Measurements from ENCODE around the gene KIAA0930.
"Not testable (repeated sequence)": the region's sequence is repeated elsewhere in the genome, so short reads cannot be mapped to it uniquely, and the experiment has no call there.

The KIAA0930 gene

DNA sequence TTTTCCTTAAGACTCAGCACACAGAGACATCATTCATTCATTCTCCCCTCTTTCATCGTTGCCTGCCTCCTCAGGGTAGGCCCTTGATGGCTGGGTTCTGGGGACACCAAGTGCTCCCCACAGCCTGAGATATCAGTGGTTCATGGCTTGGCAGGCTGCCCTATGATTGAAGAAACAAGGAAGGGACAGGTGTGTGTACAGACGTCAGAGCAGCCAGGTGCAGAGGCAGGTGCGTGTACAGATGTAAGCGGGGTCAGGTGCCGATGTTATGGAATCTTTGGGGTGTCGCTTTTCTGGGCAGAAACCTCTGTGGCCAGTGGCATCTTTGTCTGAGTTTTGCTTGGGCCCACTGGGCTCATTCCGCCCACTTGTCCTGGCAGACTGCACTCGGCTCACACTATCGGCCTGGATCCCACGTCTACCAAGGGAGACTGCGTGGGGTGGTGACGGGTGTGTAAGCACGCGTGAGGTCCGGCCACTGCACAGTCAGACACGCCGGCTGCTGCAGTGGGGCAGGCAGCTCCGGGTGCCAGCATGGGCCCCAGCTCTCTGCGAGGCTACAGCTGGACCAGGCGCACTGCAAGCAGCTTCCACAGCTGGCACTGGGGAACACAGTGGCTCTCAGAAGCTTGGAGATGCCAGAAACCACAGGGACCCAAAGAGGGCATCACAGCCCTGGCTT, 20.9 kb upstream of the KIAA0930 start (continued):
- TF ChIP-seq, protein P1, sequence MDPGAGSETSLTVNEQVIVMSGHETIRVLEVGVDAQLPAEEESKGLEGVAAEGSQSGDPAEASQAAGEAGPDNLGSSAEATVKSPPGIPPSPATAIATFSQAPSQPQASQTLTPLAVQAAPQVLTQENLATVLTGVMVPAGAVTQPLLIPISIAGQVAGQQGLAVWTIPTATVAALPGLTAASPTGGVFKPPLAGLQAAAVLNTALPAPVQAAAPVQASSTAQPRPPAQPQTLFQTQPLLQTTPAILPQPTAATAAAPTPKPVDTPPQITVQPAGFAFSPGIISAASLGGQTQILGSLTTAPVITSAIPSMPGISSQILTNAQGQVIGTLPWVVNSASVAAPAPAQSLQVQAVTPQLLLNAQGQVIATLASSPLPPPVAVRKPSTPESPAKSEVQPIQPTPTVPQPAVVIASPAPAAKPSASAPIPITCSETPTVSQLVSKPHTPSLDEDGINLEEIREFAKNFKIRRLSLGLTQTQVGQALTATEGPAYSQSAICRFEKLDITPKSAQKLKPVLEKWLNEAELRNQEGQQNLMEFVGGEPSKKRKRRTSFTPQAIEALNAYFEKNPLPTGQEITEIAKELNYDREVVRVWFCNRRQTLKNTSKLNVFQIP (CRISPR knock-in tag; IDR thresholded peaks at IDR 0.05; ENCODE audit: borderline replicate concordance, low read depth) = no peak

DNA sequence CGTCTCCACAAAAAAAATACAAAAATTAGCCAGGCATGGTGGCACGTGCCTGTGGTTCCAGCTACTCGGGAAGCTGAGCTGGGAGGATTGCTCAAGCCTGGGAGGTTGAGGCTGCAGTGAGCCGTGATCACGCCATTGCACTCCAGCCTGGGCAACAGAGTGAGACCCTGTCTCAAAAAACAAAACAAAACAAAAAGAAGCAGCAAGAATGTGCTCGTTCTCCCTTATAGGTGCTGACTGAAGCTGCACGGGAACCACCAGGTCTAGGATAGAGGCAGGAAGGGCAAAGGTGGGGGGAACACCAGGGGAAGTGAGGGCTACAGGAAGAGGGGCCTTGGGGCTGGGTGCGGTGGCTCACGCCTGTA, 19.7 kb upstream of the KIAA0930 start:
- not testable (repeated sequence) for ATAC-seq

DNA sequence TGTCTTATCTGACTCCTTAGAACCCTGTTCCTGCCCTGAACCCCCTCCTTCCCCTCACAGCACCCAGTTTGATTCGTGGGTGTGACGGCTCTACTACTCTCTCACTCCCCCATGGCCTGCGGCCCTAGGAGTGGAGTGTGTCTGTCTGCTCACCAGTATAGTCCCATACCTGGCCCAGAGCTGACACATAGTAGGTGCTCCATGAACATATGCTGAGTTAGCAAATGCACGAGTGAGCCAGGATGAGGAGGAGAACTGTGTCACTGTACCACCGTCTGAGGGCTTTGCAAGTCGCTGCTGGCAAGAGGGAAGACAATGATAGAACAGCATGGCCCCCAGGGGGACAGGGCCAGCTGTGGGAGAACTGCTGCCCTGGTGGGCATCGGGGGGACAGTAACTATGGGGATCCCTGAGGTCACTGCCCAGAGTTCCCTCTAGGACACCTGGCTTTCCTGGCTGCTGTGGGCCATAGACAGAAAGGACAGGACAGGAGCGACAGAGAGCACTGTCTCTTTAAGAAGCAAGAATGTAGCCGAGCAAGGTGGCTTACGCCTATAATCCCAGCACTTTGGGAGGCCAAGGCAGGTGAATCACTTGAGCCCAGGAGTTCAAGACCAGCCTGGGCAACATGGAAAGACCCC, 19.2 kb upstream of the KIAA0930 start:
- ATAC-seq = no peak
- no peak for TF ChIP-seq ZC3H10 (CRISPR knock-in tag; IDR thresholded peaks at IDR 0.05)

DNA sequence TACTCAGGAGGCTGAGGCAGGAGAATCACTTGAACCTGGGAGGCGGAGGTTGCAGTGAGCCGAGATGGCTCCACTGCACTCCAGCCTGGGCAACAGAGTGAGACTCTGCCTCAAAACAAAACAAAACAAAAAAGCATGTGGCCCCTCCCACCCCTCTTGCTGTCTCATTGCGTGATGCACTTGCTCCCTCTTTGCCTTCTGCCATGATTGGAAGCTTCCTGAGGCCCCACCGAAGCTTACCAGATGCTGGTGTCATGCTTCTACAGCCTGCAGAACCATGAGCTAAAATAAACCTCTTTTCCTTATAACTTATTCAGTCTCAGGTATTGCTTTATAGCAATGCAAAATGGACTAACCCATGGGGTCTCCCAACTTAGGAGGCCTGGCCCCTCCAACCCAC, 17.2 kb upstream of the KIAA0930 start:
- ATAC-seq = not testable (repeated sequence)

DNA sequence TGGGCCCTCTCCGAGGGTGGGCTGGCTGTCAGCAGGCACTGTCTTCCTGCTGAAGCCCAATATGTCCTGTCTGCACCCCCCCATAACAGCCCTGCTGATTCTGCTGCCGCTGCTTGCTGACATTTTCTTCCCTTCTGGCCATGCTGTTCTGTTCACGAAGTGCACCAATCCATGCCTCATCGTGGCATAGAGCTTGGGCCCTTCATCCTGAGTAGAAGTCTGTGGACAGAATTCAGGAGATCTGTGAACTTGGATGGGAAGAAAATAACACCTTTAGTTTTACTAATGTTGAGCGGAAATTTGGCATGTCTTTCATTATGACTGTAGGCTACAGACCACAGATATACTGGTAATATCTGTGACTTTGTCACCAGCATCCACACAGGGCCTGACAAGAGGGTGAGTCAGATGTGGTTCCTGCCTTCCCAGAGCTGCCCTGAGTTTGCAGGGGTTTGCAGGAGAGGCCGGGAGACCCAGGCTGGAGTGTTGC, 14.1 kb upstream of the KIAA0930 start:
- TF ChIP-seq BACH2 (CRISPR knock-in tag; IDR thresholded peaks at IDR 0.05; ENCODE audit: borderline replicate concordance) (no peak), TCF4 (CRISPR knock-in tag; IDR thresholded peaks at IDR 0.05; ENCODE audit: borderline replicate concordance) (no peak), ZFP3 (CRISPR knock-in tag; IDR thresholded peaks at IDR 0.05) (no peak), ESRRG (CRISPR knock-in tag; IDR thresholded peaks at IDR 0.05) (no peak)
- TF ChIP-seq, protein P2, sequence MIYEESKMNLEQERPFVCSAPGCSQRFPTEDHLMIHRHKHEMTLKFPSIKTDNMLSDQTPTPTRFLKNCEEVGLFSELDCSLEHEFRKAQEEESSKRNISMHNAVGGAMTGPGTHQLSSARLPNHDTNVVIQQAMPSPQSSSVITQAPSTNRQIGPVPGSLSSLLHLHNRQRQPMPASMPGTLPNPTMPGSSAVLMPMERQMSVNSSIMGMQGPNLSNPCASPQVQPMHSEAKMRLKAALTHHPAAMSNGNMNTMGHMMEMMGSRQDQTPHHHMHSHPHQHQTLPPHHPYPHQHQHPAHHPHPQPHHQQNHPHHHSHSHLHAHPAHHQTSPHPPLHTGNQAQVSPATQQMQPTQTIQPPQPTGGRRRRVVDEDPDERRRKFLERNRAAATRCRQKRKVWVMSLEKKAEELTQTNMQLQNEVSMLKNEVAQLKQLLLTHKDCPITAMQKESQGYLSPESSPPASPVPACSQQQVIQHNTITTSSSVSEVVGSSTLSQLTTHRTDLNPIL (CRISPR knock-in tag; IDR thresholded peaks at IDR 0.05; ENCODE audit: low read depth) = no peak
- ATAC-seq = no peak

DNA sequence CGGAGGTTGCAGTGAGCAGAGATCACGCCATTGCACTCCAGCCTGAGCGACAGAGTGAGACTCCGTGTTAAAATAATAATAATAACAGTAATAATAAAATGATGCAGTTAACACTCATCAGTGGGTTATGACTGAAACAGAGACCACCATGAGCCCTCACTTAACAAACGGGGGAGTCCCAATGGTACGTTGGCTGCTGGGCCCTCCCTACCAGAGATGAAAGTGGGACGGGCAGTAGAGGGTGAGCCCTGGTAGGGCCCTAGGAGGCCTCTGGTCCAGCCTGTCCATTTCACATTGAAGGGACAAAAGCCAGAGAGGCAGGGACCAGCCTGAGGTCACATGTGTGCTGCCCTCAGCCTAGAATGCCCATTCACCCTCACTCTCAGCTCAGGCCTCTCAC, 13.7 kb upstream of the KIAA0930 start:
- TF ChIP-seq TCF4 (CRISPR knock-in tag; IDR thresholded peaks at IDR 0.05; ENCODE audit: borderline replicate concordance) = no peak
- no peak for TF ChIP-seq ISL1 (CRISPR knock-in tag; IDR thresholded peaks at IDR 0.05)
- no peak for TF ChIP-seq PPARA (CRISPR knock-in tag; IDR thresholded peaks at IDR 0.05; ENCODE audit: borderline replicate concordance)
- TF ChIP-seq GLIS3 (CRISPR knock-in tag; IDR thresholded peaks at IDR 0.05) = no peak
- TF ChIP-seq ESRRG (CRISPR knock-in tag; IDR thresholded peaks at IDR 0.05) = no peak
- no peak for TF ChIP-seq OSR1 (CRISPR knock-in tag; IDR thresholded peaks at IDR 0.05)
- TF ChIP-seq BACH2 (CRISPR knock-in tag; IDR thresholded peaks at IDR 0.05; ENCODE audit: borderline replicate concordance) = no peak
- no peak for TF ChIP-seq ZFP30 (CRISPR knock-in tag; IDR thresholded peaks at IDR 0.05)
- TF ChIP-seq ZFP3 (CRISPR knock-in tag; IDR thresholded peaks at IDR 0.05) = no peak
- no peak for TF ChIP-seq ZC3H10 (CRISPR knock-in tag; IDR thresholded peaks at IDR 0.05)
- TF ChIP-seq, protein P3, sequence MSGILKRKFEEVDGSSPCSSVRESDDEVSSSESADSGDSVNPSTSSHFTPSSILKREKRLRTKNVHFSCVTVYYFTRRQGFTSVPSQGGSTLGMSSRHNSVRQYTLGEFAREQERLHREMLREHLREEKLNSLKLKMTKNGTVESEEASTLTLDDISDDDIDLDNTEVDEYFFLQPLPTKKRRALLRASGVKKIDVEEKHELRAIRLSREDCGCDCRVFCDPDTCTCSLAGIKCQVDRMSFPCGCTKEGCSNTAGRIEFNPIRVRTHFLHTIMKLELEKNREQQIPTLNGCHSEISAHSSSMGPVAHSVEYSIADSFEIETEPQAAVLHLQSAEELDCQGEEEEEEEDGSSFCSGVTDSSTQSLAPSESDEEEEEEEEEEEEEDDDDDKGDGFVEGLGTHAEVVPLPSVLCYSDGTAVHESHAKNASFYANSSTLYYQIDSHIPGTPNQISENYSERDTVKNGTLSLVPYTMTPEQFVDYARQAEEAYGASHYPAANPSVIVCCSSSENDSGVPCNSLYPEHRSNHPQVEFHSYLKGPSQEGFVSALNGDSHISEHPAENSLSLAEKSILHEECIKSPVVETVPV (CRISPR knock-in tag; IDR thresholded peaks at IDR 0.05) = no peak
- TF ChIP-seq TOX (CRISPR knock-in tag; IDR thresholded peaks at IDR 0.05; ENCODE audit: borderline replicate concordance) = no peak
- TF ChIP-seq, protein P2 (CRISPR knock-in tag; IDR thresholded peaks at IDR 0.05; ENCODE audit: low read depth) = no peak
- TF ChIP-seq, protein P4, sequence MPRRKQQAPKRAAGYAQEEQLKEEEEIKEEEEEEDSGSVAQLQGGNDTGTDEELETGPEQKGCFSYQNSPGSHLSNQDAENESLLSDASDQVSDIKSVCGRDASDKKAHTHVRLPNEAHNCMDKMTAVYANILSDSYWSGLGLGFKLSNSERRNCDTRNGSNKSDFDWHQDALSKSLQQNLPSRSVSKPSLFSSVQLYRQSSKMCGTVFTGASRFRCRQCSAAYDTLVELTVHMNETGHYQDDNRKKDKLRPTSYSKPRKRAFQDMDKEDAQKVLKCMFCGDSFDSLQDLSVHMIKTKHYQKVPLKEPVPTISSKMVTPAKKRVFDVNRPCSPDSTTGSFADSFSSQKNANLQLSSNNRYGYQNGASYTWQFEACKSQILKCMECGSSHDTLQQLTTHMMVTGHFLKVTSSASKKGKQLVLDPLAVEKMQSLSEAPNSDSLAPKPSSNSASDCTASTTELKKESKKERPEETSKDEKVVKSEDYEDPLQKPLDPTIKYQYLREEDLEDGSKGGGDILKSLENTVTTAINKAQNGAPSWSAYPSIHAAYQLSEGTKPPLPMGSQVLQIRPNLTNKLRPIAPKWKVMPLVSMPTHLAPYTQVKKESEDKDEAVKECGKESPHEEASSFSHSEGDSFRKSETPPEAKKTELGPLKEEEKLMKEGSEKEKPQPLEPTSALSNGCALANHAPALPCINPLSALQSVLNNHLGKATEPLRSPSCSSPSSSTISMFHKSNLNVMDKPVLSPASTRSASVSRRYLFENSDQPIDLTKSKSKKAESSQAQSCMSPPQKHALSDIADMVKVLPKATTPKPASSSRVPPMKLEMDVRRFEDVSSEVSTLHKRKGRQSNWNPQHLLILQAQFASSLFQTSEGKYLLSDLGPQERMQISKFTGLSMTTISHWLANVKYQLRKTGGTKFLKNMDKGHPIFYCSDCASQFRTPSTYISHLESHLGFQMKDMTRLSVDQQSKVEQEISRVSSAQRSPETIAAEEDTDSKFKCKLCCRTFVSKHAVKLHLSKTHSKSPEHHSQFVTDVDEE (CRISPR knock-in tag; IDR thresholded peaks at IDR 0.05) = no peak
- TF ChIP-seq ZNF8 (CRISPR knock-in tag; IDR thresholded peaks at IDR 0.05) = no peak
- TF ChIP-seq, protein P1 (CRISPR knock-in tag; IDR thresholded peaks at IDR 0.05; ENCODE audit: borderline replicate concordance, low read depth) = no peak
- no peak for ATAC-seq

Data from SK-N-SH treated with all-trans-retinoic acid at 6 μM for 48 hours (cell line).